Tibial nerve (tissue), 4 donors: Measurements from ENCODE around the gene GFPT2. TPM values are rescaled to one million over a fixed set of nuclear protein-coding genes. Genes with fewer than 3 reads are reported as not detected.

Source experiments
- DNase-seq, 2 donors: peaks; one replicate each; pipeline ENCODE4 v3.0.0-alpha.2; 2019; ENCODE audit warnings: low spot score in 2 of 2
- H3K27ac ChIP-seq, 4 donors: fragments of 200-600 bp; sonication (generic) in 3 of 4; one replicate each; pipeline ENCODE4 v1.5.1; 2017 to 2019; ENCODE audit warnings: mild to moderate bottlenecking in 1 of 4
- H3K27me3 ChIP-seq, 2 donors: fragments of 200-600 bp; sonication (generic) in 1 of 2; one replicate each; pipeline versions ENCODE4 v1.5.1 to v1.6.0; 2017 to 2019
- H3K36me3 ChIP-seq, 3 donors: fragments of 200-600 bp; sonication (generic); one replicate each; pipeline ENCODE4 v1.5.1; 2018 to 2019
- H3K4me1 ChIP-seq, 4 donors: fragments of 200-600 bp; sonication (generic) in 3 of 4; one replicate each; pipeline ENCODE4 v1.5.1; 2017 to 2019
- H3K4me3 ChIP-seq, 4 donors: fragments of 200-600 bp; sonication (generic) in 3 of 4; one replicate each; pipeline ENCODE4 v1.5.1; 2017 to 2019; ENCODE audit warnings: mild to moderate bottlenecking in 1 of 4, moderate library complexity in 1 of 4
- H3K9me3 ChIP-seq, 4 donors: fragments of 200-600 bp; sonication (generic) in 3 of 4; one replicate each; pipeline ENCODE4 v1.5.1; 2017 to 2019
- EP300 ChIP-seq, 2 donors: sonication (generic); formaldehyde crosslinking; IDR thresholded peaks; one replicate each; pipeline ENCODE4 v1.6.1; 2017; ENCODE audit warnings: antibody characterized with exemption in 2 of 2, mild to moderate bottlenecking in 1 of 2
- POLR2A ChIP-seq, 2 donors: fragments of 450-650 bp; IDR thresholded peaks; one replicate each; pipeline ENCODE4 v1.6.1; 2017; ENCODE audit warnings: antibody characterized with exemption in 2 of 2, mild to moderate bottlenecking in 2 of 2, moderate library complexity in 2 of 2
- WGBS, 2 donors: methylation state at CpG; one replicate each; pipeline ENCODE4 v1.1.5; 2018; 5-methylcytosine and 5-hydroxymethylcytosine counted together
- total RNA-seq, 4 donors: library from RNA; depleted of rRNA; stranded (reverse); fragments of >200 nt; gene quantifications; one replicate each; pipeline ENCODE4 v1.1.0, GENCODE V29; 2016
- TF ChIP-seq, protein P1 (sequence below), 5 experiments: fragments of 200-600 bp in 3 of 5; fragments of 450-650 bp in 2 of 5; sonication (generic) in 3 of 5; IDR thresholded peaks; one replicate each; pipeline ENCODE4 v1.5.1; 2016 to 2019; ENCODE audit warnings: antibody characterized with exemption in 5 of 5, mild to moderate bottlenecking in 3 of 5, moderate library complexity in 2 of 5

GFPT2 gene
- total RNA-seq, 4 donors from 2014 or later = 36.1 to 64.5 (median 49.2) TPM

DNA sequence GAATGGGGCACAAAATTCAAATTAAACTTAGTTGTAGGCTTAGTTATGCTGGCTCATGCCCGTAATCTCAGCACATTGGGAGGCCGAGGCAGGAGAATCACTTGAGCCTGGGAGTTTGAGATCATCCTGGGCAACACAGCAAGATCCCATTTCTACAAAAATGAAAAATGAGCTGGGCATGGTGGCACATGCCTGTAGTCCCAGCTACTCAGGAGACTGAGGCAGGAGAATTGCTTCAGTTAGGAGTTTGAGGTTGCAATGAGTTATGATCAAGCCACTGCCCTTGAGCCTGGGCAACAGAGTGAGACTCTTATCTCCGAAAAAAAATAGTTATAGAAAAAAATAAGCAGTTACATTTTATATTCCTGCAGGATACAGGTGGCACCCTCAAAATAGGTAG, 20.7 kb upstream of the GFPT2 start:
- Histone ChIP-seq H3K36me3 (no peaks in the 10 kb centered on the region), H3K4me1 (peaks cover 0 to 5% (median 0%) of the 10 kb centered on the region in 4 donors), H3K27ac (no peak overlapping the region), H3K9me3 (no peaks in the 10 kb centered on the region), H3K27me3 (no peaks in the 10 kb centered on the region), H3K4me3 (no peak overlapping the region)
- DNase-seq = no peak
- 89 to 93% methylated on average over 3 of the region's 3 CpGs for WGBS, 2 donors
- TF ChIP-seq, protein P1, sequence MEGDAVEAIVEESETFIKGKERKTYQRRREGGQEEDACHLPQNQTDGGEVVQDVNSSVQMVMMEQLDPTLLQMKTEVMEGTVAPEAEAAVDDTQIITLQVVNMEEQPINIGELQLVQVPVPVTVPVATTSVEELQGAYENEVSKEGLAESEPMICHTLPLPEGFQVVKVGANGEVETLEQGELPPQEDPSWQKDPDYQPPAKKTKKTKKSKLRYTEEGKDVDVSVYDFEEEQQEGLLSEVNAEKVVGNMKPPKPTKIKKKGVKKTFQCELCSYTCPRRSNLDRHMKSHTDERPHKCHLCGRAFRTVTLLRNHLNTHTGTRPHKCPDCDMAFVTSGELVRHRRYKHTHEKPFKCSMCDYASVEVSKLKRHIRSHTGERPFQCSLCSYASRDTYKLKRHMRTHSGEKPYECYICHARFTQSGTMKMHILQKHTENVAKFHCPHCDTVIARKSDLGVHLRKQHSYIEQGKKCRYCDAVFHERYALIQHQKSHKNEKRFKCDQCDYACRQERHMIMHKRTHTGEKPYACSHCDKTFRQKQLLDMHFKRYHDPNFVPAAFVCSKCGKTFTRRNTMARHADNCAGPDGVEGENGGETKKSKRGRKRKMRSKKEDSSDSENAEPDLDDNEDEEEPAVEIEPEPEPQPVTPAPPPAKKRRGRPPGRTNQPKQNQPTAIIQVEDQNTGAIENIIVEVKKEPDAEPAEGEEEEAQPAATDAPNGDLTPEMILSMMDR (IDR thresholded peaks at IDR 0.05) = no peak
- no peak for TF ChIP-seq POLR2A (IDR thresholded peaks at IDR 0.05)
- no peak for TF ChIP-seq EP300 (IDR thresholded peaks at IDR 0.05)

DNA sequence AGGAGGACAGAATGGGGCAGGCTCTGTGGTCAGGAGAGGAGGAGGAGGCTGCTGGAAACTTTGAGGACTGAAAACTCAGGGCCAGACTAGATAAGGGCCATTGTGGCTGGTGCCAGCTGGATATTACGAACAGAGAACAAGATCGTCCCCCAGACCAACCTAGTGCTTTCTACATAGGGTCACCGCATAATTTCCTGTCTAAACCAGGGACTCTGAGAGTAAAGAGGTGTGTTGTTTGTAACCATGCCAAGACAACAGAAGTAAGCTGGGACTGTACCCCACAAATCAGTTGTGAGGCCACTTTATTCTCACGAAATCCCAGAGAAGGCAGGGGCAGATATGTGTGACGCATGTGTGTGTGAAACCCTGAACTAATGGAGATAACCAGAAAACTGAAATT, 20.3 kb upstream of the GFPT2 start:
- no peaks in the 10 kb centered on the region for H3K27me3 ChIP-seq
- no peaks in the 10 kb centered on the region for H3K36me3 ChIP-seq
- H3K4me3 ChIP-seq = no peak overlapping the region
- H3K27ac ChIP-seq = no peak overlapping the region
- H3K4me1 ChIP-seq = peaks cover 0 to 5% (median 0%) of the 10 kb centered on the region in 4 donors
- DNase-seq = no peak
- no peaks in the 10 kb centered on the region for H3K9me3 ChIP-seq
- 89 to 90% methylated on average over 5 of the region's 5 CpGs for WGBS, 2 donors
- TF ChIP-seq, protein P1 (IDR thresholded peaks at IDR 0.05) = no peak
- no peak for TF ChIP-seq POLR2A (IDR thresholded peaks at IDR 0.05)

DNA sequence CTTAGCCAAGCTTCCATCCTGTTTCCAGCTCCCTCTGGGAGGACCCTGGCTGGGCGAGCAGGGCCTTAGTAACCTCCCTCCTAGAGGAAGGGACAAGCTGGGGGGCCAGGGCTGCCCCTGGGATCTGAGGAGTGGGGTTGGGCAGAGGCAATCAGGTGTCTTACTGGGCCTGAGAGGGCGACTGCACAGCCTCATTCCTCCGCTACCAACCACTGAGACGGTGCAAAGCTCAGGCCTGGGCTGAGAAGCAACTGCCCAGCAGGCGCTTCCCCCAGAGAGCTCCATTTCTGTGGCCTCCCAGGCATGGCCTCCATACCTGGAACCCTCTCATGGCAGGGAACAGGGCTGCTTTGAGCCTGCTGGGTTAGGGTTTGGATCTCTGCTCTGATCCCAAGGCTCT, 18.8 kb upstream of the GFPT2 start:
- no peak overlapping the region for H3K27ac ChIP-seq

DNA sequence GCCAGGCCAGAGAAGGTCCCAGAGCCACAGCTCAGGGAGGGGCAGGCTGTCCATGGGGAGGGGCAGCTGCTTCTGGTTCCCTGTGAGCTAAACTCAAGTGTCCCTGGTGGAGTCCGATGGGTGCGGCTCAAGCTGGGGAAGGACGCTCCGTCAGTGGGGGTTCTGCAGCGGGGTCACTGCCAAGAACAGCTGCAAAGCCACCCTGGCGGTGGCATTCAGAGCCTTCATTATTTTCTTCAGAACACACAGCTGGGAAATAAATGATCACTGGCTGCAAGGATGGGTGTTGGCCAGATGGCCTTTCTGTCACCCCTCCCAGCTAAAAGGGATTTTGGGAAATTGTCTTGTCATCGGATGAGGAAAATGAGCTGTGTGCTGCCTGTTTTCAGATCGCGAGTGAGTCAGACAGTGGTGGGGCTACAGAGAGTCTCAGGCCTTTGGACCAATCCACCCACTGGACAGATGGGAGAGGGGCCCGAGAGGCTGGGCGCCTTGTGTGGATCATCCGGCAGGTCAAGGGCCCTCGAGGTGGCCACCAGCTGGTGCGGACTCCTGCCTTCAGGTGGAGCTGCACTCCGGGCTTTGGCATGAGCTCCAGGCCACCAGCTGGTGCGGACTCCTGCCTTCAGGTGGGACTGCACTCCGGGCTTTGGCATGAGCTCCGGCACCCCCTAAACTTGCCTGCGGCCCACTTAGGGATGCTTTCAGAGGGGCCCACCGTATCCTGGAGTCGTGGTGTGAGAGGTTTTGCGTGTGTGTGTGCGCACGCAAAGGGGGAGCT, 17.9 kb upstream of the GFPT2 start:
- Histone ChIP-seq H3K4me1 (peaks cover 0 to 16% (median 2%) of the 10 kb centered on the region in 4 donors), H3K27me3 (no peaks in the 10 kb centered on the region), H3K36me3 (no peaks in the 10 kb centered on the region), H3K27ac (no peak overlapping the region), H3K9me3 (no peaks in the 10 kb centered on the region), H3K4me3 (no peak overlapping the region)
- TF ChIP-seq POLR2A (IDR thresholded peaks at IDR 0.05) = no peak
- TF ChIP-seq, protein P1 (IDR thresholded peaks at IDR 0.05) = no peak
- no peak for TF ChIP-seq EP300 (IDR thresholded peaks at IDR 0.05)
- WGBS, 2 donors = 76 to 78% methylated on average over 22 to 24 of the region's 24 CpGs
- no peak for DNase-seq

More for the DNA sequence above, 18.8 kb upstream of the GFPT2 start:
- no peaks in the 10 kb centered on the region for H3K36me3 ChIP-seq
- no peak for DNase-seq
- no peak overlapping the region for H3K4me3 ChIP-seq
- TF ChIP-seq, protein P1 (IDR thresholded peaks at IDR 0.05) = no peak
- no peak for TF ChIP-seq EP300 (IDR thresholded peaks at IDR 0.05)
- TF ChIP-seq POLR2A (IDR thresholded peaks at IDR 0.05) = no peak
- H3K4me1 ChIP-seq = peaks cover 0 to 10% (median 2%) of the 10 kb centered on the region in 4 donors
- no peaks in the 10 kb centered on the region for H3K27me3 ChIP-seq
- WGBS, 2 donors = 100% methylated on average over 4 of the region's 5 CpGs; no CpG with 5 or more reads in 1 of the 2 donors
- H3K9me3 ChIP-seq = no peaks in the 10 kb centered on the region

DNA sequence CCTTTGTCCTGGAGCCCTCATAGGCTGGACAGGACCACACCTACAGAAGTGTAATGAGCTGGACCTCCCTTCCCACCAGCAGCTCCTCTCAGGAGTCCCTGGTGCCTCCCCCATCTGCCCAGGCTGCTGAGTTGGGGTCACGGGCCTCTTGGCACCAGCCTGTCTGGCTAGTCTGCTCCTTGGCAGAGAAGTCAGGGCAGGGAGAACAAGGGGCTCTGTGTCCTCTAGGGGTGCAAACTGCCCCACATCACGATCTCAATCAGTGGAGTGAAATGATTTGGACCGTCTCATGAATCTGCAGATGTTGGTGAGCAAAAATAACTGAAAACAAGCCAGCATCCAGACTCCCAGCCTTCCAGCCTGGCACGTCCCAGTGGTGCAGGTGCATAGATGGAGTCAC, 14.9 kb upstream of the GFPT2 start:
- no peaks in the 10 kb centered on the region for H3K9me3 ChIP-seq
- 44 to 55% methylated on average over 4 of the region's 4 CpGs for WGBS, 2 donors
- H3K4me3 ChIP-seq = no peak overlapping the region
- H3K27ac ChIP-seq = no peak overlapping the region
- no peaks in the 10 kb centered on the region for H3K36me3 ChIP-seq
- TF ChIP-seq, protein P1 (IDR thresholded peaks at IDR 0.05) = no peak
- TF ChIP-seq EP300 (IDR thresholded peaks at IDR 0.05) = no peak
- no peaks in the 10 kb centered on the region for H3K27me3 ChIP-seq
- peaks cover 0 to 16% (median 2%) of the 10 kb centered on the region in 4 donors for H3K4me1 ChIP-seq
- no peak for DNase-seq
